ENCODE results near the gene PLIN5.
"Not testable (repeated sequence)": the region's sequence is repeated elsewhere in the genome, so short reads cannot be mapped to it uniquely, and the experiment has no call there.

The PLIN5 gene

DNA sequence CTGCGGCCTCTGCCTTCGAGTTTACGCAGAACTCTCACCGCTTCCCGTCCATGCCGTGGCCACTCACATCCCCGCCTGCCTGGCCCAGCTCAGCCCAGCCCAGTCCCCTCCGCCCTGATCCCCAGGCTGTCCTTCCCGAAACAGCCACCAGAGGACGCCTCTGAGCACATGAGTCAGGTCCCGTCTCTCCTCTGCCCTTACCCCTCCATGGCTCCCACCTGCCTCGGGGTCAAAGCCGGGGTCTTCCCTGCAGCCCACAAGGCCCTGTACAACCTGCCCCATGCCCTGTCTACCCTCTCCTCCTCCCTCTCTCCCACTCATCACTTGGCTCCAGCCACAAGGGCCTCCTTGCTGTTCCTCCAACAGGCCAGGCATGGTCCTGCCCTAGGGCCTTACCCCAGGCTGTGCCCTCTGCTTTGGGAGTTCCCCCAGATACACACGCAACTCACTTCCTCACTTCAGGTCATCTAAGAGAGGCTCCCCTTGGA is 32.6 kb upstream of the PLIN5 start:
- peak; percentile 69 for DNase-seq

DNA sequence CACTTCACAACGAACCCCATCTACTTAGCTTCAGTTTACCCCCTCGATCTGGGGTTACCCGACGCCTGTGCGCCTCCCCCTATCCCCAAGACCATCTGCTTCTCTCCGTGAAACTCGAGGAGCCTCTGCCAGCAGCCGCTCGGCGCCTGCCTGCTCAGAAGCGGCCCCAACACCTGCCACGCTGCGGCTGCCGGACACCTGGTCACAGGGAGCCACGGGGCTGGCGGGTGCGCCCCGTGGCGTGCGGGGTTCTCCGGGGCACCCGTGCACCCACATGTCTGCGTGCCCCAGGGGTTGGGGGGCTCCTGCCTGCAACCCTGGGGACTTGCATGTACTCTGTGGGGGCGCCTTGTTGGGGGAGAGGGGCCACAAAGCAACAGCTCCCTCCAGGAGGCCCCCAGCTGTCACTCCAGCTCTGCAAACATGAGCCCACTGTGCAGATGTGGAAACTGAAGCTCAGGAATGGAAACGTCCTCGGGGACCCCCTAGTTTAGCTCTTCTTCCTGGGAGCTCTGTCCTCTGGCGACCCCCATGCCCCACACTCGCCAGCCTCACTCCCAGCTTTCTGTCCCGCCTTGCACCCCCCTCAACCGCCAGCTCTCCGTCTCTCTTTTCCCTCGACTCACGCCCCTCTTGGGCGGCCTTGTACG is 31.5 kb upstream of the PLIN5 start:
- no peak for DNase-seq

DNA sequence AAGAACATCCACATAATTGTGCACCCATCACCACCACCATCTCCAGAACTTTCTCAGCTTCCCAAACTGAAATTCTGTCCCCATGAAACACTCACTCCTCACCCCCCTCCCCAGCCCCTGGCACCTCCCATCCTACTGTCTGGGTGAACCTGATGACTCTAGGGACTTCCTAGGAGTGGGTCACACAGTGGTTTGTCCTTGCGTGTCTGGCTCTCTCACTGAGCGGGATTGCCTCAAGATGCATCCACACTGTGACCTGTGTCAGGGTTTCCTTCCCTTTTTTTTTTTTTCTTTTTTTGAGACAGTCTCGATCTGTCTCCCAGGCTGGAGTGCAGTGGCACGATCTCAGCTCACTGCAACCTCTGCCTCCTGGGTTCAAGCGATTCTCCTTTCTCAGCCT is 28.5 kb upstream of the PLIN5 start:
- not testable (repeated sequence) for DNase-seq

DNA sequence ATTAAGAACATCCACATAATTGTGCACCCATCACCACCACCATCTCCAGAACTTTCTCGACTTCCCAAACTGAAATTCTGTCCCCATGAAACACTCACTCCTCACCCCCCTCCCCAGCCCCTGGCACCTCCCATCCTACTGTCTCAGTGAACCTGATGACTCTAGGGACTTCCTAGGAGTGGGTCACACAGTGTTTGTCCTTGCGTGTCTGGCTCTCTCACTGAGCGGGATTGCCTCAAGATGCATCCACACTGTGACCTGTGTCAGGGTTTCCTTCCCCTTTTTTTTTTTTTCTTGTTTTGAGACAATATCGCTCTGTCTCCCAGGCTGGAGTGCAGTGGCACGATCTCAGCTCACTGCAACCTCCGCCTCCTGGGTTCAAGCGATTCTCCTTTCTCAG is 27.1 kb upstream of the PLIN5 start:
- DNase-seq, result not testable (repeated sequence)

DNA sequence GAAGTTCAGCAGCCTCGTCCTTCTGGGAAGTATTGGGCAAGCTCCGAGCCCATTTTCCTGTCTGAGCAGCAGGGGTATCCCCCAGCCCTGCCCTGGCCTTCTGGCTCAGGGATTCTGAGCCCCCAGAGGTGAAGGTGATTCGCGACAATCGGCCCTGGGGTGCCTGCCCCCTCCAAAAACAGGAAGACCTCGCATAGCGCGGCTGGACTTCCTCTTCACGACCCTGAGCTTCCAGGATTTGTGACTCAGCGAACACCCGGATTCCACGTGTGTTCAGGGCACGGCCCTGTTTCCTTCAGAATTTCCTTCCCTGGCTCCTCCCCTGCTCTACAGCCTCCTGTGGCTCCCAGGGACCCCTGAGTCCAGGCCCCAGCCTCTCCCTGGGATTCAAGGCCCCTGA is 24.5 kb upstream of the PLIN5 start, which contains the start of gene SEMA6B:
TSS of gene SEMA6B (minus strand) at position 116 of the 400 bp plus-strand sequence. CDS start 1,227 bp downstream, outside the sequence.
- DNase-seq, result no peak

DNA sequence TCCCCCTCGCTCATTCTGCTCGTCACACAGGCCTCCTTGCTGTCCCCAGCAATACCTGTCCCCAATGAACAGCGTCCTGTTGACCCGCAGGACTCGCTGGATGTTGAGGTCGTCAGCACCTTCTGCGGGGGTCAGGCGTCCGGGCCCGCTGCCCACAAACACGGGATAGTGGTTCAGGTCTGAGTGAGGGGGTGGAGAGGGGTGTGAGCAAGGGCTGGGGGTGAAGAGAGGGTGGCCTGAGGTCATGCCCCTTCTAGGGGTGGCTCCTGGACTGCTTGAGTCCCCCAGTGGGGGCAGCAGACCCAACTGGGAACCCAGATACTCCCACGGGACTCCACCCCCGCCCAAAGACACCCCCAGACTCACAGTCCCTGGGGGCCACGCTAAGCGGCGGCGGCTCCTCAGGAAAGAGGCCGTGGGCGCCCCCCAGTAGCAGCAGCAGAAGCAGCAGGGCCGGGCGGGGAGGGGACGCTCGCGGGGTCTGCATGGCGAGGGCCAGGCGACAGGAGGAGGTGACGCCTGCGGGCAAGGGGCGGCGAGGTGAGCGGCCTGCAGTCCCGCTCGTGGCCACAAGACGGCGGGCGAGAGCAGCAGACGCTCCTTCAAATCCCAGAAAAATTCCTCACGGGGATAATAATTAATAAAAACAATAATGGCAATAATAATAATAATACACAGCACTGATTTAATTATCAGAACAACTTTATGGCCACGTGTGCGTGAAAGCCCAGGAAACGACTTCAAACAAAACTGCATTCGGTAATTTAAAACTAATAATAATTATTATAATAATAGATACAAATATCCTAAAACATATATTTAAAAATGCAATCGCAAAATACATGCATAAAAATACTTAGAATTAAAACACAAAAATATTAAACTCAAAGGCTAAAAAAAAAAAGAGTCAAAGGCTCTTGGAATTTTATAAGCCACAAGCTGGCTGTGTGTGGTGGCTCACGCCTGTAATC is 23.2 kb upstream of the PLIN5 start:
- DNase-seq, result peak; percentile 56

DNA sequence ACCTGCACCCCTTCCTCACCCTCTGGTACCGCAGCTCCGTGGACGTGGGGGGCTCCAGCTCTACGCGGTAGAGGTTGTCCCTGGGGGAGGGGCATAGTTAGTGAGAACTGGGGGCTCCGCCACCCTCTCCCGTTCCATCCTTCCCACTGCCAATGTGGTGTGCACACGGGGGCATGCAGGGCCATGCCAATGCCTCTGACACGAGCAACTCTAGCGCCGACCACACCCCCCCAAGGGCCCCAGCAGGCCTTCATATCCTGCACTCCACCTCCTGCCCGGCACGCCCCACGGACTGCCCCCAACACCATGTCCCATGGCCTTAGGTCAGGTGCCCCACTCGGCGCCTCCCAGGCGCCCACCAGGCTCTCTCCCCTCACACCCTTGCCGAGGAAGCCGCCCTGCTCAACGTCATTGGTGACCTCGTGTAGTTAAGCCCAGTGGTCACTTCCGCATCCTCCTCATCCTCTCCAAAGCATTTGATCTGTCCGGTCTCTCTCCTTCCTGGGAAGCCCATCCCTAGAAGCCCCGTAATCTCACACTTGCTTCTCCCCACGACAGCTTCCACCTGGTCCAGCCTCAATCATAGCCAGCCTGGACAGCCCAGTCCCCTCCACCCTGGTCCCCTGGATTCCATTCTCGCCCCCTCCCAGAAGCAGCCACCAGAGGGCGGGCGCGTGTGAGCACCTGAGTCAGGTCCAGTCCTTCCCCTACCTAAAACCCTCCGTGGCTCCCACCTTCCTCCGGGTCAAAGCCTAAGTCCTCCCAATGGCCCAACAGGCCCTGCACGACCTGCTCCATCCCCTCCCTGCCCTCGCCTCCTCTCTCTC is 22.3 kb upstream of the PLIN5 start:
- DNase-seq, result peak; percentile 33

DNA sequence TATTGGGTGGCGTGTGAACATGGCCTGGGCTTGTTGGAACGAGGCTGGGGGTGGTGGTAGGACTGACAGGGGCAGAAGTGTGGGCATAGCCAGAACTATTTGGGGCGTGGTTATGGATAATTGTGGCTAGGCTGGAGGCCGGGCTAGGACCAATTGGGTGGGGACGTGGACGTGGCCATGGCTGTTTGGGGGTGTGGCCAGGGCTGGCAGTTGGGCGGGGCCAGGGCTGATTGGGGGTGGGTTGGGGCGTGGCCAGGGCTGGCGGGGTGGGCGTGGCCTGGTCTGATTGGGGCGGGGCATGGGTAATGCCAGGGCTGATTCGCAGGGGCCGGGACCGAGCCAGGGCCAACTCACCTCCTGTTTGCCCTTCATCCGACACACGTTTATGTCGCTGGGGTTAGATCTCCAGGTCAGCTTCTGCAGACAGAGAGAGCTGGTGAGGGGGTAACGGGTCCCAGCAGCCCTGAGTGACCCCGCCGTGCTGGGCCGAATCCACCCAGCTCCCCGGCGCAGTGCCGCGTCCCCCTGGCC is 21.6 kb upstream of the PLIN5 start:
- DNase-seq, result no peak

DNA sequence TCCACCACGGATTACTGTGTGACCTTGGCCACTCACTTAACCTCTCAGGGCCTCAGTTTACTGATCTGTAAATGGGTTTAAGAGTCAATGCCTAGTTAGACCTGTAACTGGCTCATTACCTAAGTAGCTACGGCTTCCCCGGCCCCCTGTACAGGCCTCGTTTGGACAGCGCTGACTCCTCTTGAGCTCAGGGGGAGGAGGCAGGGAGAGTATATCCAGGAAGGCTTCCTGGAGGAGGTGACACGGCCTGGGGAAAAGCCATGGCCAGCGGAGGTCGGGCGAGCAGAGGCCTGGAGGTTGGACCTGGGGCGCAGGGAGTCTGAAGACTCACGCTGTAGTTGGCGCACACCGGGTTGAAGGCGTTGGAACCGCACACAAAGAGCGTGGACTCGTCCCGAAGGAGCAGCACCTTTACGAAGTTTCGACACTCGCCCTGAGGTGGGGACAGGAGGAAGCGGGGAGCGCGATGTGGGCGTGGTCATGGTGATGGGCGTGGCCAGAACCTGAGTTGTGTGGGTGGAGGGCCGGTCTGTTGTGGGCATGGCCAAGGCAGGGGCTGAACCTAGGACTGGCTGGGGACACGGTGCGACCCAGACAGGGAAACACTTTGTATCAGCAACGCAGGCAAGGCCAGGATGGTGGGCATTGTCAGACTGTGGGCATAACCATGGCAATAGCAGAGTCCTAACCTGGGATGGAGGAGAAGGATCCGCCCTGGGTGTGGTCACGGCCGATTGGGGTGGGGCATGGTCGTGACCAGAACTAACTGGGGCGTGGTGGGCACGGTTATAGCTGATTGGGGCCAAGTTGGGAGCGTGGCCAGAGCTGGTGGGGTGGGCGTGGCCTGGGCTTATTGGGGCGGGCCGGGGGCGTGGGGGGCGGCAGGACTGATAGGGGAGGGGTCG is 20.9 kb upstream of the PLIN5 start:
- no peak for DNase-seq

DNA sequence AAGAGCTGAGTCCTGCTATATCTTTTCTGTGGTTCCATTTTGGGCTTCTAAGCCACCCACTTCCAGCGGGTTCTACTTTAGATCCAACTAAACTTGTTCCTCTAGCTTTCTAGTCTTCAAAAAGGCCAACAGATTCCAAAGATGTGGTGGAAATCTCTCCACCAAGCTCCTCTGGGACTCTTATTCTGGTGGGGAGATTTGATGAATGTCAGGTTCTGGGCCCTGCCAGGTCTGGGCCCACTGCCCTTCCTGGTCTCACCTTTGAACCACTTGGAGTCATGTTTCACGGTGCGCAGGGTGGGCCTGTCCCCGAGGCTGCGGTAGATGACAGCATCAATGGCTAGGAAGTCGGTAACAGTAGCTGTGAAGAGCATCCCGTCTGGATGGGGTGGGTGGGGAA is 19.7 kb upstream of the PLIN5 start:
- DNase-seq, result no peak

DNA sequence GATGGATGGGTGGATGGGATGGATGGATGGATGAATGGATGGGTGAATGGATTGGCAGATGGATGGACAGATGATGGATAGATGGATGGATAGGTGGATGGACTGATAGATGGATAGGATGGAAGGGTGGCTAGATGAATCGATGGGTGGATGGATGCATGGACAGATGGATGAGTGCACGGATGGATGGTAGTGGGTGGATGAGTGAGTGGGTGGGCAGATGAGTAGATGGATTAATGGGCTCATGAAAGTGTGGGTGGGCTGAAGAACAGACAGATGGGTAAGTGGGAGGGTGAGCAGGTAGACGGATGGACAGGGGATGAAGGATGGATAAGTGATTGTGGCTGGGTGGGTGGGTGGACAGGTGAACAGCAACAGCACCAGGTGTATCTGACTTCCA is 18.8 kb upstream of the PLIN5 start:
- no peak for DNase-seq

DNA sequence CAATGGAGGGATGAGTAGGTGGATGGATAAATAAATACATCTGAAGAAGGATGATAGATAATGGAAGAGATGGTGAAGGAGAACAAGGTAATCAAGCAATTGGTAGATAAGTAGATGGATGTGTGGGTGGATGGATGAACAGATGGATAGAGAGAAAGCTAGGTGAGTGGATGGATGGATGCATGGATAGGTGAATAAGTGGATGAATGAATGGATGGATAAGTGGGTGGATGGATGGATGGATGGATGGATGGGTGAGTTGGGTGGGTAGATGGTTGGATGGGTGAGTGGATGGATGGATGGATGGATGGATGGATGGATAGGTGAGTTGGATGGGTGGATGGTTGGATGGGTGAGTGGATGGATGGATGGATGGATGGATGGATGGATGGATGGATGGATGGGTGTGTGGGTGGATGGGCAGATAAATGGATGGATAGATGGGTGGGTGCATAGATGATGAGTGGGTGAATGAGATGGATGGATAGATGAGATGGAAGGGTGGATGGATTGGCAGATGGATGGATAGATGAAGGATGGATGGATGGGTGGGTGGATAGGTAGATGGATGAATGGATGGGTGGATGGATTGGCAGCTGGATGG is 18.2 kb upstream of the PLIN5 start:
- no peak for DNase-seq

DNA sequence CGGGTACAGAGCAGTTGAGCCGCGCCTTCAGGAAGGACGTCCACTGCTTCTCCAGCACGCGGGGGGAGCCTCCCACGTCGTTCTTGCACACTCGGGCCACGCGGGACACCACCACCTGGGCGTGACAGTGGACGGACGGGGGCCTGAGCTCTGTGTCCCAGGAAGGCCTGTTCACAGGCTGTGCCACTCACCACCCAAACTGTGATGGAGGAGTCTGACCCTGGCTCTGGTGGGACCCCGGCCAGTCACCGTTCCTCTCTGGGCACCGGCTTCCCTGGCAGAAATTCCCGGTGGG is 17.4 kb upstream of the PLIN5 start:
- no peak for DNase-seq

DNA sequence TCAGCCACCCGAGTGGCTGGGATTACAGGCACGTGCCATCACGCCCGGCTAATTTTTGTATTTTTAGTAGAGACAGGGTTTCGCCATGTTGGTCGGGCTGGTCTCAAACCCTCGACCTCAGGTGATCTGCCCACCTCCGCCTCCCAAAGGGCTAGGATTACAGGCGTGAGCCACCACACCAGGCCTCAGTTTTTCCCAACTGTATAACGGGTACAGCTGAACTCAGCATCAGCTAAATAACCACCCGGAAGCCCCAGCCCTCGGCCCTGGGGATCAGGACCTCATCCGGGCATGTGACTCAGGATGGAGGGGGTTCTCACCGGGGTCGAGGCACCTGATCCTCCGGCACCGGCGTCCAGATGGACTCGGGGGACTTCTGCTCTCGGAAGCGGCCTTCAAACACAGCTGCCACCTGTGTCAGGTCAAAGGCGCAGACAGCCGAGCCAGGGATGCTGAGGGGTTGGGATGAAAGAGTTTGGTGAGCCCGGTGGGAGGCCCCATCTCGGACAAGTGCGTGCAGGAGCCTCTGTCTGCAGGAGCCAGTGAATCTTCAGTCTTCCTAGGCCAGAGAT is 15.5 kb upstream of the PLIN5 start:
- DNase-seq, result no peak

DNA sequence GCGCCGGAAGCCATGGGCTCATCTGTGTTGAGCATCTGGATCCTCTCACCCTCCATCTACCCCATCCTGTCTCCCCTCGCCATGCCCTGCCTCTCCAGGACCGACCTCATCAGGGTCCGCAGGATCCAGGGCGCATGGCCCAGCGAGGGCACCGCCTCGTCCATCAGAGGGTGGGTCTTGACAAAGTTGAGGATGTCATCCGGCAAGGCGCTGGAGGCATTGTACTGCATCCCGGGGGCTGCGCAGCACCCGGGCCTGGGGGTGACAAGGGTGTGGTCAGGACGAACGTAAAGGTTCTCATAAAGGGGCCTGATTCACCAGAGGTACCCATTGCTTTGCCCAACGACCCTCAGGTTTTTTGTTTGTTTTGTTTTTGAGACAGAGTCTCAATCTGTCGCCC is 15.0 kb upstream of the PLIN5 start:
- DNase-seq, result no peak

DNA sequence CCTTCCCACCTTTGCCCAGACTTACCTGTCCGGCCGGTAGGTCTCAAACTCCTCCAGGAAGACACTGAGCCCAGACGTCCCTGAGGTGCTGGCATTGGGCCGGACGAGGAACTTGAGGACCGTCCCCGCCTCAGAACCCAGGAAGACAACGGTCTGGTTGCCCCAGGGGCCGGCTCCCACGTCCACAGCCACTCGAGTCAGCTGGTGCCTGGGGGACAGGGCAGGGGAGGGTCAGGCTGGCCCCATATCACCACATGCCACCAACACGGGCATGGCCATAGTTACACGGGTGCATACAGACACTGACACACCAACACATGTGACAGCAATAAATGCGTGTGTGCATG is 13.2 kb upstream of the PLIN5 start:
- no peak for DNase-seq

DNA sequence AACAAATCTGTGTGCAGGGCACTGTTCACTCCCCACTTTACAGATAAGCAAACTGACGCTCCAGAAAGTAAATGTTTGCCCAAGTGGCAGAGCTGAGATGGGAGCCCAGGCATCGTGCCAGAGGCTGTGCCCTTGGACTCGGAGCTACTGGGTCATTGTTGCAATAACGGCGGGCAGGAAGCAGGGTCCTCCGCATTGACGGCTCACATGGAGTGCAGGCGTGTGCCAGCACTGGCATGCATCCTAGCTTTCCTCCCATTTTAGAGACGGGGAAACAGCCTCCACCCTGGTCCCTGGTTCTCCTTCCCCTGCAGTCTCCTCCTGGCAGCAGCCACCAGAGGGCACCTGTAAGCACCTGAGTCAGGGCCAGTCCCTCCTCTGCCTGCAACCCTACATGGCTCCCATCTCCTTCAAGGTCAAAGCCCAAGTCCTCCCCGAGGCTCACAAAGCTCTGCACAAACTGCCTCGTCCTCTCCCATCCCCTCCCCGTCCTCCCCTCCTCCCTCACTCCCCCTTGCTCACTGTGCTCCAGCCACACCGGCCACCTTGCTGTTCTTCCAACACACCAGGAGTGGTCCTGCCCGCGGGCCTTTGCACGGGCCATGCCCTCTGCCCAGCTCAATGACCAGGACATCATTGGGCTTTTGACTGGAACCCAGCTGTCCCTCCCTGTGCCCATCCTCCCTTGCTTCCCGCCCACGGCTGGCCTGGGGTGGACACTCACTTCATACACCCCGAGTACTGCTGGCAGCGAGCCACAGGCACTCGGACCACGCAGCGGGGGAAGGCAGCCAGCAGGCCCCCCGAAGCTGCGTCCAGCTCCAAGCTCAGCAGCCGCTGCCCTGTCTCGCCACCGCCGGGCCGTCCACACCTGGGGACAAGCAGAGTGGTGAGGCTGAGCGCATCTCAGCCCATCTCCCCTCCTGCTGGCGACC is 12.5 kb upstream of the PLIN5 start:
- DNase-seq, result no peak

DNA sequence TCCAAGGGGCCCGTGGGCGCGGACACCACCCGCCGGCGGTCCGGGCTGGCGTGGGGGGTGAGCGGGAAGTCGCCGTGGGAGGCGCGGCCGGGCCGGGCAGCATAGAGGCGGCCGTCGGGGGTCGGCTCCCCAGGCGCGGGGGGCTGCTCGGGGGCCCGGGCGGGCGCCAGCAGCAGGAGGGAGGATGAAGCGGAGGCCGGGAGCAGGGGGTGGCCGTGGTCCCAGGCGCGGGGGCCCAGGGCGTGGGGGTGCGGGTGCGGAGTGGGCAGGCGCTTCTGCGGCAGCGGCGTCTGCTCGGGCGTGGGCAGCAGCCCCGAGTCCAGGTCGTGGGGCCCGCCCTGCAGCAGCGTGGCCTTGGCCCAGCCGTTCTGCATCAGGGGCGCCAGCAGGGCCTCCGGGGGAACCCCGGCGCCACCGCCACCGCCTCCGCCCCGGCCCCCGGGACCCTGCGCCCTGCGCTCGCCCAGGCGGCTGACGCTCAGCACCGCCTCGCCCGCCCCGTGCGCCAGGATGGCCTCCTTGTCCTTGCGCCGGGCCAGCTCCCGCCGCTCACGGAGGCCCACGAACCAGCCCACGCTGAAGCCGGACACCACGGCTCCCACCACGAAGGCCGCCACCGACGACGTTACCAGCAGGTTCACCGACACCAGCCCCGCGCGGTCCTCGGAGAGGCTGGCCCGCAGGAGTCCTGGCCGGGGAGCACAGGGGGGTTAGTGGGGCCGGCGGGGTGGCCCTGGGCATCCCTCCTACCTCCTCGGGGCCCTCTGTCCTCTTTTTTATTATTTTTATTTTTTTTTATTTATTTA is 9.0 kb upstream of the PLIN5 start:
- DNase-seq, result no peak

All from activated T-cell treated with anti-CD3 and anti-CD28 coated beads, Interleukin-2, amount 50 U/mL, for 1 hour (primary cell).